Ishikawa (cell line): Measurements from ENCODE around the gene NOTCH1.

Source experiments
- CEBPB ChIP-seq: IDR thresholded peaks from 2 replicates; pipeline ENCODE4 v1.6.1; 2012
- CREB1 ChIP-seq: IDR thresholded peaks from 2 replicates; pipeline ENCODE4 v1.6.1; 2012; ENCODE audit warnings: low read depth
- EGR1 ChIP-seq: IDR thresholded peaks from 2 replicates; pipeline ENCODE4 v1.6.1; 2012
- EP300 ChIP-seq: IDR thresholded peaks from 2 replicates; pipeline ENCODE4 v1.6.1; 2012; ENCODE audit warnings: borderline replicate concordance
- FOXM1 ChIP-seq: IDR thresholded peaks from 2 replicates; pipeline ENCODE4 v1.6.1; 2012; ENCODE audit warnings: low read depth, borderline replicate concordance
- NFIC ChIP-seq: IDR thresholded peaks from 2 replicates; pipeline ENCODE4 v1.6.1; 2012
- RAD21 ChIP-seq: IDR thresholded peaks from 2 replicates; pipeline ENCODE4 v1.6.1; 2012; ENCODE audit warnings: low read depth
- TAF1 ChIP-seq: IDR thresholded peaks from 2 replicates; pipeline ENCODE4 v1.6.1; 2012; ENCODE audit warnings: low read depth, mild to moderate bottlenecking
- TCF12 ChIP-seq: IDR thresholded peaks from 2 replicates; pipeline ENCODE4 v1.6.1; 2012; ENCODE audit warnings: low read depth
- TEAD4 ChIP-seq: IDR thresholded peaks from 2 replicates; pipeline ENCODE4 v1.6.1; 2012
- YY1 ChIP-seq: IDR thresholded peaks from 2 replicates; pipeline ENCODE4 v1.6.1; 2012; ENCODE audit warnings: low read depth
- ZBTB7A ChIP-seq: IDR thresholded peaks from 2 replicates; pipeline ENCODE4 v1.6.1; 2012; ENCODE audit warnings: low read depth
- TF ChIP-seq, protein P1 (sequence below): IDR thresholded peaks from 2 replicates; pipeline ENCODE4 v1.6.1; 2012; ENCODE audit warnings: low read depth, mild to moderate bottlenecking
- TF ChIP-seq, protein P2 (sequence below): IDR thresholded peaks from 2 replicates; pipeline ENCODE4 v1.6.1; 2012
- TF ChIP-seq, protein P3 (sequence below): IDR thresholded peaks from 2 replicates; pipeline ENCODE4 v1.6.1; 2012

Gene NOTCH1

DNA sequence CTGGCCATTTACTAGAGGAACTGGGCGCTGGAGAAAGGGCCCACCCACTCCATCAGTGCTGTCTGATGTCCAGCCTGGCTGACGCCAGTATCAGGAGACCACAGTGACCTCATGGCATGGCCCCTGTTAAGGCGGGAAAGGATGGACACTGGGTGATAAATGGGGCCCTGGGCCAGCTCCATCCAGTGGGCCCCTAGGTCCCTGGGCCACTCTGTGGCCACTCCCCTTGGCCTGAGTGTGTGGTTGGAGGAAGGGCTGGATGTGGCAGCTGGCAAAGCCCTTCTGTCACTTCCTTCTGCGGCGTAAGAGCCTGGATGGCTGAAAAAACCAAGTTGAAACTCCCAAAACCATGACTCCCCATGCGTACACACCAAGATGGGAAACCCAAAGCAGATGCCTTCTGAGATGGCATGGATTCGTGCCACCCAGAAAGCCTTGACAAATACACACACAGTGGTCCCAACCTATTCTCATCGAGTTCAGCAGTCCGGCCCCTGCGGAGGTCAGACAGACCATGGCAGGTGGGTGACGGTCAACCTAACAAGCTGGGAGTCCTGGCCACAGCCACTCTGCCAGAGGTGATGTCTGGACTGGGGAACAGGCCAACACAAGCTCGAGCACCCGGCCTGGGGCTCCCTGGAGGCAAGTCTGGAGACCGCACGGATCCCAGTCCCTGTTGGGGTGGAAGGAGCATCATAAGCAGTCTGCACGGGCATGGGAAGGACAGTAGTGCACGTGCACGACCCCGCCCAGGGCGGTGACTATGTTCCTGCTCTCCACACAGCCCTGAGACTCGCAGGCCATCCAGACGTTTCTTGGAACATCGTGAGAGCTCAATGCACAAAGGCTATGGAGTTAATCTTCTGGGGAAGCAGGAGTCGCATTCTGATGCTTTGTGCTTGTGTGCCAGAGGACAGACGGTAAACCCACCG is 45.2 kb upstream of the NOTCH1 start:
- TF ChIP-seq YY1 (no peak), TAF1 (no peak)

DNA sequence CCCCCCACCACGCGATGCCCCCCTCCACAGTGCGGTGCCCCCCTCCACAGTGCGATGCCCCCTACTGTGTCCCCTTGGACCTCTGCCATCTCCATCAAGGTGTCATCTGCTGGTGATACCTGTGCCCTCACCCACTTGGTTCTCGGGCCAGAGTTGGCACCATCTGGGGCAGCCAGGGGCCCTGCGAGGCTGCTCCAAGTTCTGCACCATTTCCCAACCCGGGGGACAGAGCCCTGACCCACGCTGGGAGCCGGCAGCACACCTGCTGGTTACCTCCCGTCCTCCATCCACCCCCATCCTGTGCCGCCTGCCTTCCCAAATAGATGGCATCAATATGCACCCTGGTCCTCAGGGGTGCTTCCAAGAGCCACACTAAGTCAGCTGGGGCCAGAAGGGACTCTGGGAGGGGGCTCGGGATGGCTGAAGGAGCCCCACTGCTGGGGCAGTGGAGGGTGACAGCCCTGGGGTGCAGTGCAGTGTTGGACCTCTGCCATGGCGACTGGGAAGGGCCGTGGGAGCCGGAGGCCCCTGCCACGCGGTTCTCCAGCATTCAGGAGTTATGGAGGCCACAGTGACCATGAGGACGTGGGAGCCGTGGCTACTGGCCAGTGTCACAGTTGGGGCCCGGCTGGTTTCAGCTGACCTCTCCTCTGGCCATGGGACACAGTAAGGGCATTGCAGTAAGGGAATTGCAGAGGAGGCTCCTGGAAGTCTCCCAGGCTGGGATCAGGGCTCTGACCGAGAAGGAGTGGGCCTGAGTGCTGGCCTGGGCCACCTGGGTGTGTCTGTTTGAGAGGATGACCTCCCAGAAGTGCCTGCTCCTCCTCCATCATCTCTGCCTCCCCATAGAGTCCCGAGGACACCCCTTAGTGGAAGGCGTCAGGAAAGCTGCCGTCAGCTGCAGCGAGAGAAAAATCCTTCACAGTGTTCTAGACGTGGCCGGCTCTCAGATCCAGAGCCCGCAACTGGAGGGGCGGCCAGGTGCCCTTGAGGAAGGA is 44.2 kb upstream of the NOTCH1 start:
- TF ChIP-seq CREB1 (no peak), RAD21 (no peak), FOXM1 (no peak), EP300 (no peak), ZBTB7A (no peak), TAF1 (no peak)

DNA sequence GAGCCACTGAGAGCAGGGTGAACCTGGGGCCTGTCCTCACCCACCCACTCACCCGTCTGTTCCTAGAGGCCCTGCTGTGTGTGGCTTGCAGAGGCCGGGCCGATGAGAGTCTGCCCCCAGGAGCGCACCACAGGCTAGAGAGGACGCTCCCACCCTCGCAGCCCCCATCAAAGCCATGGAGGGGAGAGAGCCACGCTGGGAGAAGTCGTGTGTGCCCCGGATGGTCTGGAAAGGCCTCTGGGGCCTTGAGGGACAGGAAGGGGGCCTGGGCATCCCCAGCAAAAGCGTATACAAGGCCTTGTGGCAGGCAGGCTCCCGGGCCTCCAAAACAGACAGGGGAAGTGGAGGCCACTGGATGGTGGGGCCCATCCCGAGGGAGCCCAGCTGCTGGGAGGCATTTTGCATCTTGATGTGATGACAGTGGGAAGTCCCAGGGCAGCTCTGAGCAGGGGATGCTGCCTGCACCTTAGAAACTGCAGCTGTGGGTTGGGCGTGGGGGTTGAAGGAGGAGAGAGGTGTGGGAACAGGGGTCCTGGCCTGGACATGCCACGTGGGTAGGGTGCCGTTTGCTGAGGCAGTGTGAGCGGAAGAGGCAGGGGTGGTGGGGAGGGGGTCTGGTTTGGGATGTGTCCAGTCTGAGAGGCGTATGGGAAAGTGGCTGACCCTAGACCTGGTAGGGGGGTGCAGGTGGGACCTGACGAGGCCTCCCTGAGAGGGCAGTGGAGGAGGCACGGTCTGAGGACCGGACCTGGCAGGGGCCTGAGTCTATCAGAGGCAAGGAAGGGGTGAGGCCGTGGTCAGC is 43.0 kb upstream of the NOTCH1 start:
- TF ChIP-seq, protein P1, sequence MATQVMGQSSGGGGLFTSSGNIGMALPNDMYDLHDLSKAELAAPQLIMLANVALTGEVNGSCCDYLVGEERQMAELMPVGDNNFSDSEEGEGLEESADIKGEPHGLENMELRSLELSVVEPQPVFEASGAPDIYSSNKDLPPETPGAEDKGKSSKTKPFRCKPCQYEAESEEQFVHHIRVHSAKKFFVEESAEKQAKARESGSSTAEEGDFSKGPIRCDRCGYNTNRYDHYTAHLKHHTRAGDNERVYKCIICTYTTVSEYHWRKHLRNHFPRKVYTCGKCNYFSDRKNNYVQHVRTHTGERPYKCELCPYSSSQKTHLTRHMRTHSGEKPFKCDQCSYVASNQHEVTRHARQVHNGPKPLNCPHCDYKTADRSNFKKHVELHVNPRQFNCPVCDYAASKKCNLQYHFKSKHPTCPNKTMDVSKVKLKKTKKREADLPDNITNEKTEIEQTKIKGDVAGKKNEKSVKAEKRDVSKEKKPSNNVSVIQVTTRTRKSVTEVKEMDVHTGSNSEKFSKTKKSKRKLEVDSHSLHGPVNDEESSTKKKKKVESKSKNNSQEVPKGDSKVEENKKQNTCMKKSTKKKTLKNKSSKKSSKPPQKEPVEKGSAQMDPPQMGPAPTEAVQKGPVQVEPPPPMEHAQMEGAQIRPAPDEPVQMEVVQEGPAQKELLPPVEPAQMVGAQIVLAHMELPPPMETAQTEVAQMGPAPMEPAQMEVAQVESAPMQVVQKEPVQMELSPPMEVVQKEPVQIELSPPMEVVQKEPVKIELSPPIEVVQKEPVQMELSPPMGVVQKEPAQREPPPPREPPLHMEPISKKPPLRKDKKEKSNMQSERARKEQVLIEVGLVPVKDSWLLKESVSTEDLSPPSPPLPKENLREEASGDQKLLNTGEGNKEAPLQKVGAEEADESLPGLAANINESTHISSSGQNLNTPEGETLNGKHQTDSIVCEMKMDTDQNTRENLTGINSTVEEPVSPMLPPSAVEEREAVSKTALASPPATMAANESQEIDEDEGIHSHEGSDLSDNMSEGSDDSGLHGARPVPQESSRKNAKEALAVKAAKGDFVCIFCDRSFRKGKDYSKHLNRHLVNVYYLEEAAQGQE = no peak

DNA sequence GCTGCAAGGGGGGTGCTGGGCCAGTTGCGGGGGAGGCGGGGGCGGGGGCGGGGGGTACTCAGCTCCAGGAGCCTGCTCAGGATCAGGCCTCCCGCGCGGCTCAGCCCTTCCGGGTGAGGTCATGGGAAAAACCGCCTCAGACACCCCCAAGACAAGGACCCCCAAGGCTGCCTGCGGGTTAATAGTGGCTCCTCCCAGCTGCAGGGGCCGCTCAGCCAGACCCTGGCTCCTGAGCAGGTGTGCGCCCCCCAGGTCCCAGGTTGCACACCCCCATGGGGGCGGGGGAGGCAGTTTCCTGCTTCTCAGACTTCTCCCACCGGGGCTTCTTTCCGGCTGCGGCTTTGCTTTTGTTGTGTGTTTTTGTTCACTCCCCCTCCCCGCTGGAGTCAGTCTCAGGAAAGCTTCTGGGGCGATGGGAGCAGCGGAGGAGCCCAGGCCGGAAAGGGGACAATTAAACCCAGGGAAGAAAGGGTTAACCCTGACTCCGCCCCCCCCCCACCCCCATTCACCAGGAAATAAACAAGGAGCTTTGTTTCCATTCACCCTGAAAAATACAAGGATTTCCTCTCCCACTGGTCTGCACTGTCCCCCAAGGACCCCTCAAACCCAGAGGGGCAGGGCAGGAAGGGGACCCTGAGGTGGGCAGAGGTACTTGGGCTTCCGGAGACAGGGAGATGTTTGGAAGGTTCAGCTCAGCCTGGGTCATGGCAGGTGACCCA is 42.3 kb upstream of the NOTCH1 start:
- TF ChIP-seq EP300 = no peak
- no peak for TF ChIP-seq RAD21
- TF ChIP-seq TCF12 = no peak
- TF ChIP-seq, protein P2, sequence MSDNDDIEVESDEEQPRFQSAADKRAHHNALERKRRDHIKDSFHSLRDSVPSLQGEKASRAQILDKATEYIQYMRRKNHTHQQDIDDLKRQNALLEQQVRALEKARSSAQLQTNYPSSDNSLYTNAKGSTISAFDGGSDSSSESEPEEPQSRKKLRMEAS = no peak
- no peak for TF ChIP-seq FOXM1

DNA sequence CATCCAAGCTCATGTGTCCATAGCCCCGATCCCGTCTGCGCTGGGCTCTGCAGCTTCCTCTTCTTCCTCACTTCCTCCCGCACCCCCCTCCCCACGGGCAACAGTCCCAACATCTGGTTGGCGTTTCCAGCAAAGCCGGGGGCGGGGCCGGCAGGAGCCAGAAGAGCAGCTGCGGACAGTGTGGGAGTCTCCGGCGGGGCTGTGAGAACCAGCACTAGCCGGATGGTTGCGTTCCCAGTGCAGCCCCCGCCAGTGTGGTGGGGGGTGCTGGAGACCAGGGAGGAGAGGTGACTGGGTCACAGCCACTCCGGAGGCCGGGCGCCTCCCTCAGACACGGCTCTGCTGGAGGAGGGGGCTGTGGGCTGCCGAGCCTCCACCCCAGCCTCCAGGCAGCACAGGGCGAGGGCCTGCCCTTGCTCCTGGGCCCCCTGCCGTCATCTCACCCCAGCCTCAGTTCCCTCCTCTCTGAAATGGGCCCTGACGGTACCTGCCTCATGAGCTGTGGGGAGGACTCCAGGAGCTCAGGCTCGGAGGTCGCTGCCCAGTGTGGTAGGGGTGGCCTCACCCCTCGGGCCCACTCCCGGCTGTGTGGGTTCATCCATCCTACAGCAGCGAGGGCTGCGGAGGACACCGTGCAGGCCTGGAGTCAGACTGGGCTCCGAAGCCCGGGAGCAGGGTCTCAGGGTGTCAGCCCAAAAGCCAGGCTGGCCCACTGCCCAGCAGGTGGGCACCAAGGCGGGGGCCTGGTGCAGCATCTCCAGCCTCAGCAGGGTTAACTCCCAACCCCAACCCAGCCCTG is 41.5 kb upstream of the NOTCH1 start:
- no peak for TF ChIP-seq CREB1

DNA sequence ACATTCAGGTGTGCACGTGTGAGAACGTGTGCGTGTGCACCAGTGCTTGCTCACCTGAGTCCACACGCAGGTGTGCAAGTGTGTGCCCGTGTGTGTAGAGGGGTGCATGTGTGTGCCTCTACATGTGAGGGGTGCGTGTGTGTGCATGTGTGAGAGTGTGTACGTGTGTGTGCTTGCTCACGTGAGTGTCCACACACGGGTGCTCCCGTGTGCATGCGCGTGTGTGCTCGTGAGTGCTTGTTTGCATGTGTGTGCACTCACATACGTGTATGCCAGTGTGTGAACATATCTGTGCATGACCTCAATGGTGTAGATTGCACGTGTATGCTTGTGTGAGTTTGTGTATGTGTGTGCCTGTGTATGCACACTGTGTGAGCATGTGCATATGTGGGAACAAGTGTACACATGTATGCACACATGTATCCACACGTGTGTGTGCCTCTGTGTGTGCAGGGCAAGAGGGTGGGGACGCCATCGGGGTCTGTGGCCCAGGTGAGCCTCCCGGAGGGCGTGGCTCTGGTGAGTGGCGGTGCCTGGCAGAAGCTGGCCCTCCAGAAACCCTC is 40.6 kb upstream of the NOTCH1 start:
- TF ChIP-seq, protein P3, sequence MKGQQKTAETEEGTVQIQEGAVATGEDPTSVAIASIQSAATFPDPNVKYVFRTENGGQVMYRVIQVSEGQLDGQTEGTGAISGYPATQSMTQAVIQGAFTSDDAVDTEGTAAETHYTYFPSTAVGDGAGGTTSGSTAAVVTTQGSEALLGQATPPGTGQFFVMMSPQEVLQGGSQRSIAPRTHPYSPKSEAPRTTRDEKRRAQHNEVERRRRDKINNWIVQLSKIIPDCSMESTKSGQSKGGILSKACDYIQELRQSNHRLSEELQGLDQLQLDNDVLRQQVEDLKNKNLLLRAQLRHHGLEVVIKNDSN = no peak
- TF ChIP-seq CREB1 = no peak
- no peak for TF ChIP-seq YY1
- no peak for TF ChIP-seq TEAD4
- TF ChIP-seq RAD21 = no peak
- TF ChIP-seq NFIC = no peak
- no peak for TF ChIP-seq TCF12
- TF ChIP-seq TAF1 = no peak

DNA sequence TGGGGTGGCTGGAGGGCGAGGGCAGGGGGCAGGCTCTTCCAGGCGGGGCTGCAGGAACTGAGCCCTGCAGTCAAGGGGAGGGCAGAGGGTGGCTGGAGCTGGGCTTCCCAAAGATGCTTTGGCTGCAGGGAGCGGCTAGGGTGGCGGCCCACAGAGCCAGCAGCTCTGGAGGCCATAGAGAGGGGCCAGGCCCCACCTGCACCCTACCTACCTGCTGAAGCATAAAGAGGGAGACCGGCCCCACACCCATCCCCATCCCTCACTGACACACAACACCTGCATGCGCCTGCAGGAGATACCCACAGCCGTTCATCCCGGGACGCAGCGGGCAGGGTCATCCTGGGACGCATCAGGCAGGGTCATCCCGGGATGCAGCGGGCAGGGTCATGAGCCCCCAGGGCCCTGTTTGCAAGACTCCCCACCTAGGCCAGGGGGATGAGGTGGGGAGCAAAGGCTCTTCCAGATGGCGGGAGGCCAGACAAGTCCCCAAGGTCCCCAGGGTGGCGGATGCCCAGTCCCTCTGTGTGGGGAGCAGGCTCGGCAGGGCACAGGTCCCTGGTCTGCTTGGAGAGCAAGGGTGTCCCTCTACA is 39.8 kb upstream of the NOTCH1 start:
- no peak for TF ChIP-seq ZBTB7A
- no peak for TF ChIP-seq TAF1
- TF ChIP-seq, protein P2 = no peak
- no peak for TF ChIP-seq TCF12
- no peak for TF ChIP-seq CREB1
- TF ChIP-seq CEBPB = no peak
- TF ChIP-seq TEAD4 = no peak
- TF ChIP-seq, protein P1 = no peak
- TF ChIP-seq, protein P3 = no peak
- TF ChIP-seq EGR1 = no peak
- no peak for TF ChIP-seq NFIC
- no peak for TF ChIP-seq RAD21
- TF ChIP-seq FOXM1 = no peak
- no peak for TF ChIP-seq EP300
- no peak for TF ChIP-seq YY1
